ENCODE data around the gene ROR2.
"Not testable (repeated sequence)": the region's sequence is repeated elsewhere in the genome, so short reads cannot be mapped to it uniquely, and the experiment has no call there.

Gene ROR2

DNA sequence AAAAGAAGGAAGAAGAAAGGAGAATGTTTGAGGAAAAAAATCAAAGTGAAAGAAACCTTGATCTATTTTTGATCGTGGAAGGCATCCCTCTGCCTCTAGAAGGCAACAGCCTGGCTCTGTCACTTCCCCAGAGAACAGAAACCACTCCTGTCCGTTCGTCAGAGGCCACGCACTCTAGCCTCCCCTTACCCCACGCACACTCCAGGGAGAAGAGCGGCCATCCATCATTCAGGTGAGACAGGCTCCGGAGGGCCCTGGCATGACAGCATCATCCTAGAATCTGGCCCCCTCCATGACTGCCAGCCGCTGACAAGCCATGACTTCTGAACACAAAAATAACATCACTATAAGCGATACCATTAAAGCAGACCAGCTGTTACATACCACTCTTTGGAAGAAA is 135.8 kb downstream of the ROR2 start:
- no peak for DNase-seq

DNA sequence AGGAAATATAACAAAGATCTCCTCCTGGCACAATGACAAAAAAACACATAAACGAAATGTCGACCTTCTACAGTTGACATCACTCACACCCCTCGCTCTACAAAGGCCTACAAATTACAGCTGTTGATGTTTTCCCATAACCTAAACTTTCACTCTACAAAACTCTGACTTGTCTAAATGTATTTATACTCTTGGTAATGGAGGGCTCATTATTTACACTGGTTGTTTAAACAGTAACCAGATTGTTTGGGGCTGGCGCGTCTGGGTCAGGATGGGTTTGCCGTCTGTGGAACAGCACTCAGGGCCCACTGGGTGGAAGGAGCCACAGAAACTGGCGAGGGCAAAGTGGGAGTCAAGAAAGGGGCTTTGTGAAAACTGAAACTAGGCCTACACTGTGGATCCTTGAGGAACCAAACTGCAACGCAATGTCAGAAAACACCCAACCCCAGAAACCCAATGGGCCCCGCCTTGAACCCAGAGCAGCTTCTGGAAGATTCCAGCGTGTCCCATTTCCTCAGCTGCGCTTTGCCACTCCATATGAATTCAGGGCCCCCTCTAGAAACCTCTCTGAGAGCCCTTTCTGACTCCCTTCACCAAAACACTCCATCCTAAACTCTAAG is 136.7 kb downstream of the ROR2 start:
- no peak for DNase-seq

DNA sequence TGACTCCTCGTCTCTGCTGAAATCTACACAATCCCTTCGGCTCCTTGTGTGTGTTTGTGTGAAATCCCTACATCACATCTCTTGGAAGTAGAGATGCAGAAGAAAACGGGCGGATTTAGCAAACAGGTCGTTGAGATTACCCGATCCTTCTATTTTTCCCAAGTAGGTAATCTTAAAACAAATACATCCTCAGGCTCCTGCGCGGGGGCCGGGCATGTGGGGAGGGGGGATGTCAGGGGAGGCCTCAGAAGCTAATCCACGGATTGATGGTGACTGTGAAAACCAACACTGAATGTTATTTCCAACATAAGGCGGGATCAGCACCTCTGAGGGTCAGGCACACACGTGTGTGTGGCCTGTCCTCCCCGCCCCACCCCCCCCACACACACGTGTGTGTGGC is 137.8 kb downstream of the ROR2 start:
- no peak for DNase-seq

DNA sequence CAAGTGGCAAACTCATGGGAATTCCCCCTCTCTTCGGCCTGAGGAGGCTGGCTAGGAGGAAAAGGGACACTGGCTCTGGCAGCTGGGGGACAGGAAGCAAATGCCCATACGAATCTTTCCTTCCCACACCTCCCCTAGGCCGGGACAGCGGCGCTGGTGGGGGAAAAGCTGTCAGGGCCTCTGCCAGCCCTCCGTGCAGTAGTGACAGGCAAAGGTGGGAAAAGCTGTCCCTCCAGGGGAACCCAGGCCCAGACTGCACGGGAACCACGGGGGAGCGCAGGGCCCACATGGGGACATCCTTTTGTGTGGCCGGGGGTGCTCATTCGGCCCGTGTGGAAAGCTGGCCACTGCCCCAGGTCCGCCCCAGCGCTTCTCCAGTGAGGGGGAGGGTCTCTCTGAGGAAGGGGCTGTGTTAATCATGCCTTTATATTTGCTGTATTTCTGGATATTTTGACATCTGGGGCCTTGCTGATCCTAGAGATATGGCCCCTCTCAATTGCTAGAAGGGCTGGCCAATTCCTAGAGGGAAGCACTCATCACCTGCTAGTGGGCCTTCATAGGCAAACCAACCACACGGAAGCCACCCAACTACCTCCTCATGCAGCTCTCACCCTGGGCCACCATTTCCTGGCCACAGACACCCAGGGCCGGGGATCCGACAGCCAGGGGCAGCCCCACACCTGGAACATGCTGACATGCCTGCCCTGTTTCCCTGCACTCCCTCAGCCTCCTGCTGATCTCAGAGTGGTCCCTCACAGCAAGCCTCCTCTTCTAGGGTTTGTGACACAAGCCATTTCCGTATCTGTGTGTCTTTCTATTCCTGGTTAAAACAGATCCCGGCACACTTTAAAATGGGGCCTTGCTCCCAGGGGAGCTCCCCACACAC is 138.8 kb downstream of the ROR2 start:
- DNase-seq = no peak

DNA sequence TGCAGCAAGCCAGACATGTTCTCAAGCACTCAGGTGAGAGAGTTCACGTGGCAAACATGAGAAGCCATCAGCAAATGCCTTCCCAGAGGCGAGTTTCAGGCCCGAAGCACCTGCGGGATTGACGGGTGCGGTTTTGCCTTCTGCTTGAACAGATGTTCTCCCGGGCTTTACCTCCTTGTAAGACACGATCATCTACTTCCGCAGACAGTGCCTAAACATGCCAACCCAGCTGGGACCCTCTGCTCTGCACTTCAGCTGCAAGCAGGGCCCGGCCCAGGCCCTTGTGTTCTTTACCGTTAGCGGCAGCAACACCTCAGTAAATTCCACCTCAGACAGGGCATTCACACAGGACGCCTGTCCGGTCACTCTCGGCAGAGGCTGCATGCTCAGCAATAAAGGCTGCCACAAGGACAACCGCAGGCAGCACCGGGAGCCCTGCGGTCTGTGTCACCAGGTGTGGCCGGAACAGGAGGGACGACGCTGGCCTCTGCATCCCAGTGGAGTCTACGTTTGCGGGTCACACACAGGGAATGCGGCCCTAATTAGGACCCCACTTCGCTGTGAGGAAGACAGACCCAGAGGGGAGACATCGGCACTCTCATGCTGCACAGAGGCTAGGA is 139.6 kb downstream of the ROR2 start:
- no peak for DNase-seq

DNA sequence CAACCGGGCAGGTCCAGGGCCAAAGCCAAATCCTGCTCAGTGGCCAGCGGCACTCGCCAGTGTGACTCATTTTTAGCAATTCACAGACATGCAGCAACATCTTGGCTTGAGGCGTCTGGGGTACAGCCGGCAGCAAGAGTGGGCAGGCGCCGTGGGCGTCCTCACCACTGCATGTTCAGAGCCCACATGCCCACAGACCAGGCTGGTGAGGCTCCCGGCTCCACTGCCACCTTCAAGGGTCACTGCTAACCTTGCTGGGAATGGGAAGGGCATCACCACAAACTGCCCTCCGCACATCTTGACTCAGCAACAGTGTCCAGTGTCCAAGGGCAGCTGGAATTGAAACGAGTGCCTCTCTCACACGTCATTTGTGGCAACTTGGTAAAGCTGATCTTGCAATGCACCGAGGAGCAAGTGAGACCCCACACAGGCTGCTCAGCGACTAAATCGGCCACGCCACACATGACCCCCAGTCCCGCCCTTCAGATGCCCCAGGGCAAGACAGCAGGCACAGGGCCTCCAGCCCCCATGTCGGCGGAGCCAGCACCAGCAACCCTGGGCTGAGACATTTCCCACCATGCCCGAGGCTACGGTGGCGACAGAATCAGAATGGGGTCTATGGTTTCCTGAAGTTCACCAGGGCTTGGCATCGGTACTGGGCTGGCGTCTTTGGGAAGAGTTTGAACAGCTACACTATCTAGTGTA is 140.3 kb downstream of the ROR2 start:
- DNase-seq = no peak

DNA sequence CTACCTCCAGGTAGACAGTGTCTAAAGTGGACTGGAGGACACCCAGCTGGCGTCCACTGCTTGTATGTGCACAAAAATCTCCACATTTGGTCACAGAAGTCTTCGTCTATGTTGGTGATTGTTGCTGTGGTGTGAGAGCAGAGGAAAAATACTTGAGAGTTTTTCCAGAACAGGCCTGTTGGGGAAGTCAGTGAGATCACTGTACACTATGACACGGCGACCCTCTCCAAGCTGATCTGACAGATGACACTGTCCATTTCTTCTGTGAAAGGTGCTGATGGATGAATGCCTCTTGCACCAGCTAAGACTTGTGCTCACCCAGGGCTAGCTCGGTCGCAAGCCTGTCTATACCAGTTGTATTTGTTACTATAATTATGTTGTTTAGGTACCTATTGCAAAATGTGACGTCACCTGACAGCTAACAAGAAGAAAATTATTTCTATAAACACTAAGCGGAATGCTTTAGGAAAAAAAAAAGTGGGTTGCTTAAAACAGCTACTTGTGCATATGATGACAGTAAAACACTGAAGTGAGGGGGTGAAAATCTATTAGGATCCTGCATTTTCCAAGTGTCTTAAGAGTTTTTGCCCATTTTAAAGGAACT is 142.3 kb downstream of the ROR2 start:
- no peak for DNase-seq

DNA sequence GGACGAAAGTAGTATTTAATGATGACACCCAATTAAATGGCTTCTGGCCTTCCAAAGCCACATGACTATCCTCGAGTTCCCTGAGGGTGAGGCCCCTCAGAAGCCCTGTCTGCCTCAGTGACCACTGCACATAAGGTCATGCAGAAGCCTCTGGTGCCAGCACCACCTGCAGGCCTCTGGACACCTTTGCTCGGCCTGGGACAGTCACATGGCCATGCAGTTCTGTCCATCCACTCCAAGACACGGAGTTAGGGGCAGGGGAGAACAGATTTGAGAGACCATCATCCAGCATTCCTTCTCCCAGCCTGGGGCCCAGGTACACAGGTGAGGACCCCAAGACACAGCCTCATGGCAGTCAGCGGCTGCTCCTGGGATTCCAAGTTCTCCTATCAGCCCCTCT is 145.0 kb downstream of the ROR2 start:
- DNase-seq = no peak

DNA sequence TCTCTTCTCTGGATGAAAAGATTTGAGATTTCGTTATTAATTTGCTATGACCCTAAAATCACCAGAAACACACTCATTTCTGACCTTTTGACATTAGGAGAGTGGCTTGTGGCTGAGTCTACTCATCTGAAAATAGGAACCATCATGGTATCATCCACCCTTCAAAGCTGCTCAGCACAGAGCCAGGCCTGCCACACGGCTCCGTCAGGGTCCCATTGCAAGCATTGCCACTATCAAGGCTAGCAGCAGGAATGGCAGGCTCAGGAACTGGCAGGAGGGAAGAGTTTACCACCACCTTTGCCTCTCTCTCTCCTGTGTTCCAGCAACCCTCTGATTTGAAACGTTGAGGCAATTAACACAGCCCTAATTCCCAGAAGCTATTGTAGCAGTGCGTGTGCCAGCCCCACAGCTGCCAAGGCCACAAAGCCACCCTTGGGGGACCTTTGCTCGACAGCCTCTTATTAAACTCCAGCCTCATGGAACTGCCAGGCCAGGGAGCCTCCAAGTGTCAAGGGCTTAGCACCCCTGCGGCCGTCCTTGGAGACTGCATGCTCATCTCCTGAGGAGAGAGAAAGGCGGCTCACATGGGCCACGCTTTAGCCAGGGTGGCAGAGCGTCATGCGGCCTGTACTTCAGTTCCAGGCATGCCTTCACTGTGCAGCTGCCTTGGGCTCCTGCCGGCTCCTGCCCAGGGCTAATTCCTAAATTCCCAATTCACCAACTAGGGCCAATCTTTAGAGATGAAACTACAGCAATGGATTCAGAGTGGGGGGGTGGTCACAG is 145.9 kb downstream of the ROR2 start:
- no peak for DNase-seq

DNA sequence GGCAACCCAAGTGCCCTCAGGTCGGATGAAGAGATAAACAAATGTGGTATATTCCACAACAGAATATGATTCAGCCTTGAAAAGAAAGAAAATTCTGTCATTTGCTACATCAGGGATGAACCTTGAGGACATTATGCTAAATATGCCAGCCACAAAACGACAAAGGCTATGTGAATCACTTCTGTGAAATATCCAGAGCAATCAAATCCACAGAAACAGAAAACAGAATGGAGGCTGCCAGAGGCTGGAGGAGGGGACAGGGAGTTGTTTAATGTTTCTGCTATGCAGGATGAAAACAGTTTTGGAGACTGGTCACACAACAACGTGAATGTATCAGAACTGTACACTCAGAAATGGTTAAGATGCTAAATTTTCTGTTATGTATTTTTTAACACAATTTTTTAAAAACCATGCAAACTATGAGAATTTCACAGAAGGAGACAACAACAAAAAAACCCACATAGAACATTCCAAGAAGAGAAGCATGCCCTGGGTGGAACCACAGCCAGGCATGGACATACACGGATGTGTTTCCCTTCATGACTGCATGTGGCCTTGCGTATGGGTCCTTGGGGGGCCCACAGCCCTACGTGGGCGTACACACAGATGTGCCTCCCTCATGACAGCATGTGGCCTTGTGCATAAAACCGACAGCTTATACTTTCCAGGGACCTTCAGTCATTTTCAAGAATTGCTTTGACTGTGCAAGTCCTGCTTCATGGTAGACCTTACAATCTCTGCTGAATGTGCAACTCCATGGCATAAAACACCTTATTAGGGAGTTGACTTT is 146.7 kb downstream of the ROR2 start:
- DNase-seq = no peak

DNA sequence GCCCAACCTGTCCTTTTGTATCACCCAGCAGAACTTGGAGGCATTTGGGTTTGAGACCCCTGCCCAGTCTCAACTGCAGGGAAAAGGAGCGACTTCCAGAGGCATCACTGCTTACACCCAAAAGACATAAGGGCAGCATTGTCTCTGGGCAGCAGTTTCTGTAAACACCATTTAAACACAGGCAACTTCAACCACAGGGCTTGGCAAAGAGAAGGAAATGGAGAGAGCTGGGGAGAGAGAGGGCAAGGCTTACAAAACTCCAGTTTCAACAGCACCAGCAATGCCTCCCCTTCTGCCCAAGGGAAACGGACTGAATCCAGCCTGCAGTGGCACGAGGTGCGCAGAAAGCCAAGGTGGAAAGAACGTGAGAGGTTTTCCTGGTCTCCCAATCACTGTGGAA is 147.6 kb downstream of the ROR2 start:
- DNase-seq = no peak

DNA sequence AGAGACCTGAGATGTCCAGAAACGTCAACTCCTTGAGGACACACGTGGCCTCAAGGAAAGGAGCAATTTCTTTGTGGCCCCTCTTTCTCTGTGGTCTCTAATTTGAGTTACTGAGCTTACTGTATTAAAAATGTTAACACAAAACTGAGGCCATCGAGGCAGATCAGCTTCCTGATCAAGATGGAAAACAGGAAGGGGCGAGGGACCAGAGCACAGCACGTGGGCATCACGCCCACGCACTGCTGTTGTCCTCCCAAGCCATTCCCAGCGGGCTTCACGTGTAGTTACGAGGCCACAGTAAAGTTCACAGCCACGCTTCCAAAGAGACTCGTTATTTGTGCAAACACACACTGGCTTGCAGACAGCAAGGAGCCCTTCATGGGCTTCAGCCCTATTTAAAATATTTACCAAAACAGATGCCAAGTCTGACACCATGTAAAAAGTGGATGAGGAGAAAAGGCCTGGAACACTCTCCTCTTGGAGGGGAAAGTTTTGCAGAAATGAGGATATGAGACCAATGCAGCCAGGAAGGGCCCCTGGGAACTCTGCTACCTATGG is 149.5 kb downstream of the ROR2 start:
- DNase-seq = no peak

DNA sequence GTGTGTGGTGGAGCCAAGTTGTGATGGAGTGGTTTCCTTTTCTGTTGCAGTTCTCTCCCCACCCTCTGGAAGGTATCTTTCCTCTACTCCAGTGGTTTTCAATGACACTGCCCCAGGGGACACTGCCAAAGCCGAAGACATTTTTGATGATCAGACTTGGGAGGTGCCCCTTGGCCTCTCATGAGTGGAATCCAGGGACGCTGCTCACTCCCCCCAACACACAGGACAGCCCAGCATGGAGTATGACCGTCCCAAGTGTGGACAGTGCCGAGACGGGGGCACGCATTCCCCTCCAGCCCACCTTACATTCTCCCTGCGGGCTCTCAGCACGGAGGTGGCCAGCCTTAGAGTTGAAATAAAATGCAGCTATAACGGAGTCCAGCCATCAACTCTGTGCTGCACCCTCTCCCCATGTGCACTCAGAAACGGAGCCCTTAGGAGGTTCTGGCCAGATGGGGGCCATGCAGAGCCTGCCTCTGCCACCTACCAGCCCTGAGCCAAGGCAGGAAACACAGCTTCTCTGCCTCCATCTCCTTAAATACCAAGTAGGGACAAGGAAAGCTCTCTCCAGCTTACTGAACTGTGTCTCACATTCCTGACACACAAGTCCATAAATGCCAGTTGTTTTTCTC is 150.8 kb downstream of the ROR2 start:
- DNase-seq = no peak

DNA sequence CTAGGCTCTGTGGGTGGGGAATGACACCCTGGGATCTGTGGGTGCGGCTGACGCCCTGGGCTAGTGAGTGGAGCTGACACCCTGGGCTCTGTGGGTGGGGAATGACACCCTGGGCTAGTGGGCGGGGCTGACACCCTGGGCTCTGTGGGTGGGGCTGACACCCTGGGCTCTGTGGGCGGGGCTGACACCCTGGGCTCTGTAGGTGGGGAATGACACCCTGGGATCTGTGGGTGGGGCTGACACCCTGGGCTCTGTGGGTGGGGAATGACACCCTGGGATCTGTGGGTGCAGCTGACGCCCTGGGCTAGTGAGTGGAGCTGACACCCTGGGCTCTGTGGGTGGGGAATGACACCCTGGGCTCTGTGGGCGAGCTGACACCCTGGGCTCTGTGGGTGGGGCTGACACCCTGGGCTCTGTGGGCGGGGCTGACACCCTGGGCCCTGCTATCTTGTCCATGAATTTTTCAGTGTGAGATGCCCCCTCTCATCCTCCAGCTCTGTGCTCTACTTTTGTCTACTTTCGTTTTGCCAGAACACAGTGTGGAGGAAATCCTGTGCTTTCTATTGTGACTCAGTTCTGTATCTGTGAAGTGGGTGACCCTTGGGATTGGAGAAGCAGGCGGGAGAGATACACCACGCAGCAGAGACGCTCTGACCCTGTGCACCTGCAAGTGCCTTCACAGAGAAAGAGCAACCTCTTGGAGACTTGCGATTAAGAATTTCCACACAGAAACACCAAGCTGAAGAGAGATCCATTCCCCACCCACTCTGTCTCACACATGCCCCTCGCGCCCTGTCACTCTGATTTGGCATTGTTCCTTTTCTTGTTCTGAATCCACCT is 151.5 kb downstream of the ROR2 start:
- not testable (repeated sequence) for DNase-seq

DNA sequence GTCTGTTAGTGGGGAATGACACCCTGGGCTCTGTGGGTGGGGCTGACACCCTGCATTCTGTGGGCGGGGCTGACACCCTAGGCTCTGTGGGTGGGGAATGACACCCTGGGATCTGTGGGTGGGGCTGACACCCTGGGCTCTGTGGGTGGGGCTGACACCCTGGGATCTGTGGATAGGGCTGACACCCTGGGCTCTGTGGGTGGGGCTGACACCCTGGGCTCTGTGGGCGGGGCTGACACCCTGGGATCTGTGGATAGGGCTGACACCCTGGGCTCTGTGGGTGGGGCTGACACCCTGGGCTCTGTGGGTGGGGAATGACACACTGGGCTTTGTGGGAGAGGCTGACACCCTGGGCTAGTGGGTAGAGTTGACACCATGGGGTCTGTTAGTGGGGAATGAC is 152.5 kb downstream of the ROR2 start:
- not testable (repeated sequence) for DNase-seq

DNA sequence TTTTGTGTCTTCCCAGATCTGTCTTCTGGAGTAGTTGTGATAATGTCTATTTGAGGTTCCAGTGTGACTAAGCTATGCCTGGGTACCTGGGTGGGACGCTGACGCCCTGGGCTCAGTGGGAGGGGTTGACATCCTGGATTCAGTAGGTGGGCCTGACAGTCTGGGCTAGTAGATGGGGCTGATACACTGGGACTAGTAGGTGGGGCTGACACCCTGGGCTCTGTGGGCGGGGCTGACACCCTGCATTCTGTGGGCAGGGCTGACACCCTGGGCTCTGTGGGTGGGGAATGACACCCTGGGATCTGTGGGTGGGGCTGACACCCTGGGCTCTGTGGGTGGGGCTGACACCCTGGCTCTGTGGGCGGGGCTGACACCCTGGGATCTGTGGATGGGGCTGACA is 153.5 kb downstream of the ROR2 start:
- not testable (repeated sequence) for DNase-seq

DNA sequence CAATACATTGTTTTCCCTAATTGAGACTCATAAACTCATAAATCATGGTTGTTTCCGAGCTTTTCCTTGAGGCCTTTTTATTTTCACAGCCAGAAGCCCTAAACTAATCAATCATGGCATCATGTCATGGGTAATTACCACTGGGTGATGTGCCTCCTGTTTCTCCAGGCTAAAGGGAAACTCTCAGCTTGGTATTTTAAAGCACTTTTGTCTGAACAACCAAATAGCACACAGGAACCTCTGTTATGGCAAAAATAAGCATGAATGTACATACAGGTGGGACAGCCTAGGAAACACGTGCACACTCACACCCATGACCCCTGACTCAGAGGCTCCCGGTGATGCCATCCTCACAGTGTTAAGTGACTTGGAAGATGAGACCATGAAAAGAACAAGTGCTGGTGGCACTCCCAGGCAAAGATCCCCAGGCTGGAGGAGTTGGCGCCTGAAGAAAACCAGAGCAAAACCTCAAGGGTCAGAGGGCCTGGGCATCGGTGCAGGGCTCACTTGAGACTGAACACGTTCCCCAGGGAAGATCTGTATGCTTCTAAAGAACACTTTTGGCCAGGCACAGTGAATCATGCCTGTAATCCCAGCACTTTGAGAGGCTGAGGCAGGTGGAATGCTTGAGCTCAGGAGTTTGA is 154.3 kb downstream of the ROR2 start:
- no peak for DNase-seq

DNA sequence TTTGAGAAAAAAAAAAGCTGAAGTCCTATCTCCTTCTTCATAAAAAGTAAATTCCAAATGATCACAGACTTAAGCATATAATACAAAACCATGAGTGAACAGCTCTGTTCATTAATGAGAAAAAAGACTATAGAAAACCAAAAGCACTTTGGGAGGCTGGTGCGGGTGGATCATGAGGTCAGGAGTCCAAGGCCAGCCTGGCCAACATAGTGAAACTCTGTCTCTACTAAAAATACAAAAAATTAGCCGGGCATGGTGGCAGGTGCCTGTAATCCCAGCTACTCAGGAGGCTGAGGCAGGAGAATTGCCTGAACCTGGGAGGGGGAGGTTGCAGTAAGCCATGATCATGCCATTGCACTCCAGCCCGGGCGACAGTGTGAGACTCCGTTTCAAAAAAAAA is 156.7 kb downstream of the ROR2 start:
- not testable (repeated sequence) for DNase-seq

DNA sequence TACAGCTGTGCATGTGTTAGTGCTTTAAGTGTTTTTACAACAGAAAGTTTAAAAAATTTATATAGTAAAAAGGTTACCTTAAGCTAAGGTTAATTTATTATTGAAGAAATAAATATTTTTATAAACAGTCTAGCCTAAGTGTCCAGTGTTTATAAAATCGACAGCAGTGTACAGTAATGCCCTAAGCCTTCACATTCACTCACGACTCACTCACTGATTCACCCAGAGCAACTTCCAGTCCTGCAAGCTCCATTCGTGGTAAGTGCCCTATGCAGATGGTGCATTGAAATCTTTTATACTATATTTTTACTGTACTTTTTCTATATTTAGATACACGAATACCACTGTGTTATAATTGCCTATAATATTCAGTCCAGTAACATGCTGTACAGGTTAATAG is 159.1 kb downstream of the ROR2 start:
- no peak for DNase-seq

All from inflammatory macrophage treated with lipopolysaccharide for 4 hours (primary cell).